VCaP (cell line): ENCODE results near the gene PWWP2B.

Source experiments
- H3K27ac ChIP-seq: fragments of 450-650 bp; 2 replicates; pipeline ENCODE4 v1.5.1; 2017
- CTCF ChIP-seq: fragments of 450-650 bp; conservative IDR thresholded peaks from 2 replicates; pipeline ENCODE4 v1.5.1; 2017; ENCODE audit warnings: mild to moderate bottlenecking, moderate library complexity

The PWWP2B gene

GRCh38 chr10:132460071-132460470, 63.1 kb downstream of the PWWP2B start:
- H3K27ac ChIP-seq = no peak overlapping the region
- TF ChIP-seq CTCF = no peak

DNA sequence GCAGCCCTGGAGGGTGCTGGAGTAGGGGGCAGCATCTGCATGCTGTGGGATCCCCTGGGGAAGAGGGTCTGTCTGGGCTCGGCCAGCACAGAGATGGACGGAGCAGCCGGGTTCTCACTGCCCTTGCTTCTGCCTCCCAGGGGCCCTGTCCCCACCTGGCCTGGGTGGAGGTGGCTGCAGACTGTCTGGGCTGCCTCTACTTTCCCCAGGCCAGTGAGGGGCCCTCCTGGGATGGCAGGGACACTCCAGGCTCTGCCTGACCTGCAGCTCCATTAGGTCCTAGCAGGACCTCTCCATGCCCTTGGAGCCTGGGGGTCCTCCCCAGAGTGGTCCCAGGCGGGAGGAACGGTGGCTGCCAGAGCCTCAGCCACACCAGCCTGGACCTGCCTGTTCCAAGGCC, 63.7 kb downstream of the PWWP2B start:
- no peak for TF ChIP-seq CTCF
- H3K27ac ChIP-seq = no peak overlapping the region

- no peak overlapping the region for H3K27ac ChIP-seq
- TF ChIP-seq CTCF = no peak
These were observed 64.2 kb downstream of the PWWP2B start for GRCh38 chr10:132461103-132461682.

GRCh38 chr10:132461683-132462231, 64.8 kb downstream of the PWWP2B start:
- H3K27ac ChIP-seq = no peak overlapping the region
- no peak for TF ChIP-seq CTCF

DNA sequence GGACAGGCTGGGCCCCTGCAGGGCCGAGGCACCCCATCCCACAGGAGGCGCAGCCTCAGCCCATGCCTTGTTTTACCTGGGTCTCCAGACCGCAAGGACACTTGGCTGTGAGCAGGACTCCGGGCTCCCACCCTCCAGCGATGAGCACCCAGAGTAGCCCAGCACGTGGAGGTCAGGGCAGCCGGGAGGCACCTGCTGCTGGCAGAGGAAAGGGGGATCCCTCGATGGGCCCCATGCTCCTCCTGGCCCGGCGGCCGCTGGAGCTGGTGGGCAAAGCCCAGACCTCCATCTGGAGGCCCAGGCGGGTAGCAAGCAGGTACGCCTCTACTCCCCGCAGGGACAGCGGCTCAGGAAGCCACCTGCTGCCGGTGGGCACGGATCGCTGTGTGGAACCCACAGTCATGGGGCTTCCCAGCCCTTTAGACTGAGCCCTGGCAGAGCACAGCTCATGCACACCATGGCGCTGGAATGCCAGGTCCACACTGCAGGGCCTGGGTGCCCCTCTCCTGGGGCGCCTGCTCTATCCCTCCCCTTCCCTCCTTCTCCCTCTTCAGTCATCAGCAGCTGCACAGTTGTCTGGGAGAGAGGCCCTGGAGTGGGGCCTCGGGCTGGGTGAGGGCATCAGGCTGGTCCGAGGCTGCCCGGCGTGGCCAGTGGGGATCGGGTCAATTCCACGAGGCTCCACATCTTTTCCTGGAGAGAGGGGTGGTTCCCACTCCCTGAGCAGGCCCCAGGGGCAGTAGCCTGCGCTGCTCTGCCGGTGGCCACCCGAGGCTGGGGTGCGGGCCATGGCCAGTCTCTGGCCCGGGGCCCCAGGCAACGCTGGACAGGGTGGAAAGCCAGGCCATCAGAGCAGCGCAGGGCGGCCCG, 65.7 kb downstream of the PWWP2B start:
- TF ChIP-seq CTCF = no peak
- no peak overlapping the region for H3K27ac ChIP-seq

GRCh38 chr10:132463333-132464255, 66.6 kb downstream of the PWWP2B start:
- no peak overlapping the region for H3K27ac ChIP-seq
- peak; percentile 54 for TF ChIP-seq CTCF
